CD4-positive, alpha-beta memory T cell (primary cell): ENCODE data around the gene PKIB. TPM values are rescaled to one million over a fixed set of nuclear protein-coding genes. Genes with fewer than 3 reads are reported as not detected.

Source experiments
- CTCF ChIA-PET: fragments of 350-600 bp; sonication (Branson Sonifier 250); formaldehyde crosslinking; loops from one replicate; lab custom pipeline; 2021; ENCODE audit warnings: inconsistent platforms; ENCODE audit not compliant: partially characterized antibody; lab: Charles Lee
- POLR2A ChIA-PET: fragments of 350-600 bp; sonication (Branson Sonifier 250); formaldehyde crosslinking; loops from one replicate; lab custom pipeline; 2021; ENCODE audit not compliant: partially characterized antibody; lab: Charles Lee
- DNase-seq, 5 donors: peaks; one replicate each; pipeline versions ENCODE4 v3.0.0 to v3.0.0-alpha.2; 2020 to 2022; ENCODE audit warnings: mixed read lengths in 1 of 5
- H3K27ac ChIP-seq: one replicate; pipeline ENCODE4 v1.7.0; 2013; ENCODE audit warnings: low read depth, low read length
- H3K27me3 ChIP-seq: 2 replicates; pipeline ENCODE4 v1.7.0; 2013; ENCODE audit warnings: mild to moderate bottlenecking, low read length, moderate library complexity; ENCODE audit not compliant: insufficient read depth
- H3K36me3 ChIP-seq: 2 replicates; pipeline ENCODE4 v1.7.0; 2013; ENCODE audit warnings: mild to moderate bottlenecking, low read length, moderate library complexity; ENCODE audit not compliant: insufficient read depth
- H3K4me1 ChIP-seq: 2 replicates; pipeline ENCODE4 v1.7.0; 2013; ENCODE audit warnings: mild to moderate bottlenecking, low read length, moderate library complexity; ENCODE audit not compliant: insufficient read depth
- H3K4me3 ChIP-seq, 2 donors: one replicate each; pipeline ENCODE4 v1.7.0; 2013; ENCODE audit warnings: low read length in 2 of 2, mild to moderate bottlenecking in 1 of 2
- H3K9me3 ChIP-seq, 2 donors: one replicate each; pipeline ENCODE4 v1.7.0; 2013; ENCODE audit warnings: low read length in 2 of 2, control low read depth in 1 of 2; ENCODE audit not compliant: control insufficient read depth in 1 of 2
- H3K27ac Mint-ChIP-seq, 7 donors: one replicate each; pipeline ENCODE4 v1.8.0; 2020 to 2021; ENCODE audit warnings: mixed read lengths in 7 of 7, mild to moderate bottlenecking in 6 of 7, inconsistent platforms in 3 of 7, moderate library complexity in 3 of 7
- H3K27me3 Mint-ChIP-seq, 2 donors: one replicate each; pipeline ENCODE4 v1.8.0; 2020 to 2021; ENCODE audit warnings: mixed read lengths in 2 of 2
- H3K36me3 Mint-ChIP-seq, 2 donors: one replicate each; pipeline ENCODE4 v1.8.0; 2020 to 2021; ENCODE audit warnings: mixed read lengths in 2 of 2, inconsistent platforms in 1 of 2, mild to moderate bottlenecking in 1 of 2
- H3K4me1 Mint-ChIP-seq, 4 donors: one replicate each; pipeline ENCODE4 v1.8.0; 2020 to 2021; ENCODE audit warnings: mixed read lengths in 4 of 4, mild to moderate bottlenecking in 1 of 4
- H3K4me3 Mint-ChIP-seq, 8 donors: one replicate each; pipeline ENCODE4 v1.8.0; 2020 to 2021; ENCODE audit warnings: mixed read lengths in 8 of 8, mild to moderate bottlenecking in 7 of 8, moderate library complexity in 6 of 8, inconsistent platforms in 3 of 8
- H3K9me3 Mint-ChIP-seq, 8 donors: one replicate each; pipeline ENCODE4 v1.8.0; 2020 to 2021; ENCODE audit warnings: mixed read lengths in 8 of 8, mild to moderate bottlenecking in 5 of 8, inconsistent platforms in 3 of 8, moderate library complexity in 1 of 8
- intact Hi-C: fragments of 100-400 bp; cut with micrococcal nuclease; formaldehyde crosslinking; loops from one replicate; pipeline ENCODE4 v1.15.1; 2023
- polyA plus RNA-seq, 2 donors: library from polyadenylated mRNA; unstranded; fragments of 300-500 nt; fragmentation: Illumina TruSeq; gene quantifications; one replicate each; pipeline ENCODE4 v1.2.3, GENCODE V29; 2021
- total RNA-seq, 2 experiments: library from RNA; stranded (reverse); gene quantifications; one replicate each; pipeline ENCODE4 v1.2.3, GENCODE V29; 2021

PKIB gene
- total and polyA plus RNA-seq, 4 experiments from 2014 or later = 0.24 to 0.89 (median 0.67) TPM; not detected in 1

DNA sequence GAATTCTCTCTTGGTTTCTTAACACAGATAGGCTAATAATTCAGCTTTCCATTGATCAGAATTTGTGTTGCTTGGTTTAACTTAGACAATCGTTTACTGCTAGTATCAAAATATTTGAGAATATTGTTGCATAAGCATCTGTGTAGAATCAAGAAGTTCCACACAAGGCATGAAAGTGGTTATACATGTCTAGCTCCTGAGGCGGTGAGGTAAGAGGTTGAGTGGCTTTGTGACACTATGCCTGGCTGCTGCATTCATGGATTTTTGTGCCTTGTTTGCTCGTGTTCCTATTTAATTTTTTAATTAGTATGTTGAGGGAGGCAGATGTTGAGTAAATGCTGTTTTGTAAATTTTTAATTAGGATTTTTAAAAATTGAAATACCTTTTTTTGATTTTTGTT lies 10.2 kb downstream of the PKIB start:
- ChIA-PET CTCF (no interaction called here), POLR2A (no interaction called here)
- no peak overlapping the region for H3K4me3 ChIP-seq
- H3K4me1 ChIP-seq = no peaks in the 10 kb centered on the region
- no peaks in the 10 kb centered on the region for H3K36me3 ChIP-seq
- no peak for DNase-seq
- Mint-ChIP-seq H3K4me1 (no peaks in the 10 kb centered on the region), H3K27me3 (peaks cover 11% of the 10 kb centered on the region in 2 donors), H3K36me3 (no peaks in the 10 kb centered on the region), H3K27ac (no peak overlapping the region), H3K9me3 (peaks cover 0 to 5% (median 1%) of the 10 kb centered on the region in 8 donors), H3K4me3 (no peak overlapping the region)
- H3K27ac ChIP-seq = no peak overlapping the region
- intact Hi-C loops = no loop called here
- H3K27me3 ChIP-seq = no peaks in the 10 kb centered on the region
- no peaks in the 10 kb centered on the region for H3K9me3 ChIP-seq

DNA sequence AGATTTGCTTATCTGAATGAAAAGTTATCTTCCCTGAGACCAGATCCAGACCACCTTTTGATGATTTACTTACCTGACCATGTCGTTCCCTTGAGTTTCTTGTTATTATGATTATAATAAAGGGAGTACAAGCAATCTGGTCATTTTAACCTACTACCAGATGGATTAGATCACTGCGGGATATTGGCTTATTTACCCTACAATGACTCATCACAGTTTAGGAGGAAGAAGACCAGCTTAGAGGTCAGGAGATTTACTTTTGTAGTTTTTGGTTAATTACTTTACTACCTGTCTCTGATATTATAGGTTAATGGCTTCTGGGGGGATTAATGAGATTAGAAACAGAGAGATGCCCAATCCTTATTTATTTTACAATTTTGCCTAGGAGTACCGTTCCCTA lies 10.7 kb downstream of the PKIB start:
- CTCF ChIA-PET = no interaction called here
- no peak overlapping the region for H3K4me3 ChIP-seq
- no peak overlapping the region for H3K4me3 Mint-ChIP-seq
- no peak for DNase-seq
- no peak overlapping the region for H3K27ac Mint-ChIP-seq
- H3K36me3 Mint-ChIP-seq = no peaks in the 10 kb centered on the region
- H3K9me3 ChIP-seq = no peaks in the 10 kb centered on the region
- no peaks in the 10 kb centered on the region for H3K4me1 ChIP-seq
- H3K4me1 Mint-ChIP-seq = no peaks in the 10 kb centered on the region
- no peaks in the 10 kb centered on the region for H3K27me3 ChIP-seq
- peaks cover 0 to 3% (median 0%) of the 10 kb centered on the region in 8 donors for H3K9me3 Mint-ChIP-seq
- POLR2A ChIA-PET = no interaction called here
- H3K27me3 Mint-ChIP-seq = peaks cover 9 to 11% of the 10 kb centered on the region in 2 donors
- no peaks in the 10 kb centered on the region for H3K36me3 ChIP-seq
- no peak overlapping the region for H3K27ac ChIP-seq
- intact Hi-C loops = no loop called here

DNA sequence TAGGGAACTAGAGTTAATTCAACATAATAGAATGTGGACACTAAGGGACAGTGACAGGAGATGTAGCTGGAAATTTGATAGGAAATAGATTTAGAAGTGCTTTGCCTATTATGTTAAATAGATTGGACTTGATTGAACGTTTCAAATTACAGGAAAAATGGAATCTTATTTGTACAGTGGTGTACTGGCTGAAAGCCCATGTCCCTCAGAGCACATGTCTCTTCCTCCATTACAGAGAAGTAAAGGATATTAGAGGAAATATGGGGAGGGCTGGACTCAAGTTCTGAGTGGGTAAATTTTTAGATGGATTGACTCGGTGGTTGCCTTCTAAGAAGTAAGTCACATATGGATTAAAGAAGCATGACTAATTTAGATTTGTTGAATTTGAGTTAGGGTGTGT lies 11.4 kb downstream of the PKIB start:
- H3K4me1 Mint-ChIP-seq = no peaks in the 10 kb centered on the region
- peaks cover 6 to 11% of the 10 kb centered on the region in 2 donors for H3K27me3 Mint-ChIP-seq
- no peak overlapping the region for H3K4me3 Mint-ChIP-seq
- H3K27ac ChIP-seq = no peak overlapping the region
- CTCF ChIA-PET = no interaction called here
- no peaks in the 10 kb centered on the region for H3K27me3 ChIP-seq
- H3K4me1 ChIP-seq = no peaks in the 10 kb centered on the region
- no peaks in the 10 kb centered on the region for H3K9me3 ChIP-seq
- no peak overlapping the region for H3K27ac Mint-ChIP-seq
- intact Hi-C loops = no loop called here
- H3K4me3 ChIP-seq = no peak overlapping the region
- POLR2A ChIA-PET = no interaction called here
- DNase-seq = no peak
- H3K9me3 Mint-ChIP-seq = no peaks in the 10 kb centered on the region
- no peaks in the 10 kb centered on the region for H3K36me3 Mint-ChIP-seq
- H3K36me3 ChIP-seq = no peaks in the 10 kb centered on the region

DNA sequence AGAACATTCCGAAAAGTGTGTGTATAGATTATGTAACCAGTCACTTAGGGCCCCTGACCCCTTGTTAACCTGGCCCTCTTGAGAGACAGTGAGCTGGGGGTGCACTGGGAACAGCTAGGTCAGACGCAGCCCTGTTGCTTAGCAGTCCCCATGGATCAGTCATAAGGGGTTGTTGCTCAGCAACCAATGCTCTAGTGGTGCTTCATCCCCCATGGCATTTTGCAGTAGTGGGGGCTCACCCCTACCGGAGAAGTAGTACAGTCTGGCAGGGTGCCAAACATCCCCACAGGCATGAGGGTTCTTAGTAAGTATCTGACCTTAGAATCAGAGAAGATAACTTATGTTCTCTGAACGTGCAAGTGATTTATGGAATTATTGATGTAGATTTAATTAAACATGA lies 12.3 kb downstream of the PKIB start:
- H3K4me3 Mint-ChIP-seq = no peak overlapping the region
- peaks cover 0 to 2% (median 0%) of the 10 kb centered on the region in 8 donors for H3K9me3 Mint-ChIP-seq
- intact Hi-C loops = no loop called here
- peak overlapping the region in 1 of 7 donors; percentile 38 for H3K27ac Mint-ChIP-seq
- no peak for DNase-seq
- no peak overlapping the region for H3K4me3 ChIP-seq
- H3K36me3 Mint-ChIP-seq = no peaks in the 10 kb centered on the region
- CTCF ChIA-PET = no interaction called here
- no peak overlapping the region for H3K27ac ChIP-seq
- H3K27me3 Mint-ChIP-seq = peaks cover 6 to 11% of the 10 kb centered on the region in 2 donors
- H3K9me3 ChIP-seq = no peaks in the 10 kb centered on the region
- H3K4me1 ChIP-seq = no peaks in the 10 kb centered on the region
- no peaks in the 10 kb centered on the region for H3K27me3 ChIP-seq
- H3K4me1 Mint-ChIP-seq = no peaks in the 10 kb centered on the region
- no peaks in the 10 kb centered on the region for H3K36me3 ChIP-seq
- POLR2A ChIA-PET = no interaction called here

DNA sequence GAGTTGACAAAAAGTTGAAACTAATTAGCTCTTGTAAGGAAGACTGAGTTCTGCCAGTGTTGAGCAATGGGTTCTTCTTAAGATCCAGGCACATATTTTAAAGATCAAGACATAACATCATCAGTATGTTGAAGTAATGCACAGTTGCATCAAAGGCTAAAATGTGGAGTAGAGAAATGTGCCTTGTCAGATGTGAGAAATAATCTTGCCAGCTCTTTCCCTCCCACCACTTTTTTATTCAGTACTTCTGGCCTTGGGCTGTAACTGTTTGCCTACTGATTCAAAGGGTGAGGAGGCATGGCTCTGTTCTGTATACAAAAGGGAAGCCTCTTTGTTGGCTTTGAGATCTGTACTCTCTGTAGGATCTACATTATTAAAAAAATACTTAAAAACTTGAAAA lies 13.1 kb downstream of the PKIB start:
- H3K27ac Mint-ChIP-seq = no peak overlapping the region
- Histone ChIP-seq H3K4me3 (no peak overlapping the region), H3K4me1 (no peaks in the 10 kb centered on the region), H3K27ac (no peak overlapping the region), H3K27me3 (no peaks in the 10 kb centered on the region), H3K36me3 (no peaks in the 10 kb centered on the region), H3K9me3 (no peaks in the 10 kb centered on the region)
- intact Hi-C loops = no loop called here
- DNase-seq = no peak
- H3K27me3 Mint-ChIP-seq = peaks cover 6 to 11% of the 10 kb centered on the region in 2 donors
- H3K9me3 Mint-ChIP-seq = peaks cover 0 to 2% (median 0%) of the 10 kb centered on the region in 8 donors
- H3K4me1 Mint-ChIP-seq = no peaks in the 10 kb centered on the region
- no peaks in the 10 kb centered on the region for H3K36me3 Mint-ChIP-seq
- CTCF ChIA-PET = no interaction called here
- H3K4me3 Mint-ChIP-seq = no peak overlapping the region
- POLR2A ChIA-PET = no interaction called here

DNA sequence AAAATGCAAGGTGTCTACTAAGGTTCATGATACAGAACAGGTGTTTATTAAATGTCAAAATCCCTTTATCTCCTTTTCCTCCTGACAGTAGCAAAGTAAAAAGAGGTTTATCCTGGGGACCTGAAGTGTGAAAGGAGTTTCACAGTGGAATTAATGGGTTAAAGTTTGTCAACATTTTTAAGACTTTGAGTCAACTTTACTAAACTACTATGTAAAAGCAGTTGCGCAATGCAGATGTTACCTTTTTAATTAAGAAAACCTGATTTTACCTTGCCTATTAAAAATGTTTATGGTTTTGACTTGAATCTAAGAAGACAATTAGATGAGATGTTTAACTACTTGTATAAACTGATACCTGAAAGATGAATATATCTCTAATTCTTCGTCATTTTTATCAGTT lies 14.6 kb downstream of the PKIB start:
- ChIA-PET CTCF (no interaction called here), POLR2A (no interaction called here)
- H3K9me3 ChIP-seq = no peaks in the 10 kb centered on the region
- no peak for DNase-seq
- H3K27ac ChIP-seq = no peak overlapping the region
- H3K9me3 Mint-ChIP-seq = peaks cover 0 to 2% (median 0%) of the 10 kb centered on the region in 8 donors
- H3K4me1 ChIP-seq = no peaks in the 10 kb centered on the region
- H3K36me3 Mint-ChIP-seq = no peaks in the 10 kb centered on the region
- intact Hi-C loops = no loop called here
- H3K27me3 ChIP-seq = no peaks in the 10 kb centered on the region
- H3K27ac Mint-ChIP-seq = no peak overlapping the region
- H3K4me1 Mint-ChIP-seq = no peaks in the 10 kb centered on the region
- H3K4me3 Mint-ChIP-seq = no peak overlapping the region
- no peaks in the 10 kb centered on the region for H3K36me3 ChIP-seq
- H3K27me3 Mint-ChIP-seq = peaks cover 6 to 11% of the 10 kb centered on the region in 2 donors
- no peak overlapping the region for H3K4me3 ChIP-seq

DNA sequence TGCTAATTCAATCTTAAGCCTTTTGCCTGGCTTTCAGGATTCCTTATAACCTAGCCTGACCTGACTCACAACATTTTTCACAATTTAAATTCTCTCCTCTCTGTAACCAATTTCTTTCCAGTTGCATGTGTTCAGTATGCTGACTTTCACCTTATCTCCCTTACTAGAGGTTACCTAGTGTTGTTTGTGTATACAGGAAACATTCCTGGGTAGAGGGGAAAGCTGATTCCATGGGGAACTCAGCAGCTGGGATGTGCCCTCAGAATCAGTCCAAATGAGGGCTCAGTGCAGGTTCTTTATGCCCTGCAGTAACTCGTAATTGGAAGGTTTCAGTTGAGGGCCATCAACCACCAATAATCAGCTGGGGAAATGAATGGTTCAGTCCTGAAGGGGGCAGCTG lies 18.5 kb downstream of the PKIB start:
- POLR2A ChIA-PET = no interaction called here
- CTCF ChIA-PET = no interaction called here
- intact Hi-C loops = no loop called here

More for the DNA sequence above, 18.5 kb downstream of the PKIB start:
- no peaks in the 10 kb centered on the region for H3K27me3 ChIP-seq
- H3K36me3 ChIP-seq = no peaks in the 10 kb centered on the region
- no peak overlapping the region for H3K27ac ChIP-seq
- Mint-ChIP-seq H3K4me1 (no peaks in the 10 kb centered on the region), H3K36me3 (no peaks in the 10 kb centered on the region), H3K9me3 (peaks cover 0 to 2% (median 0%) of the 10 kb centered on the region in 8 donors), H3K4me3 (no peak overlapping the region), H3K27me3 (peaks cover 0 to 4% of the 10 kb centered on the region in 2 donors), H3K27ac (no peak overlapping the region)
- H3K4me3 ChIP-seq = no peak overlapping the region
- DNase-seq = no peak
- H3K4me1 ChIP-seq = no peaks in the 10 kb centered on the region
- H3K9me3 ChIP-seq = no peaks in the 10 kb centered on the region
